ENCODE data around the gene PTPMT1. TPM values are rescaled to one million over a fixed set of nuclear protein-coding genes. Genes with fewer than 3 reads are reported as not detected.
"Not testable (repeated sequence)": the region's sequence is repeated elsewhere in the genome, so short reads cannot be mapped to it uniquely, and the experiment has no call there.

Gene PTPMT1
- total RNA-seq: 57.9 TPM

GRCh38 chr11:47565340-47566148 lies at the start of gene PTPMT1:
Gene PTPMT1, plus strand, starts transcription at chr11:47565599. Its CDS starts 24 bp downstream, at chr11:47565623.
- peaks cover 24% of the 10 kb centered on the region for H3K4me1 ChIP-seq (ENCODE audit: insufficient read depth, low read length)
- H3K27me3 ChIP-seq (ENCODE audit: insufficient read depth, low read length): no peaks in the 10 kb centered on the region
- no peaks in the 10 kb centered on the region for H3K9me3 ChIP-seq (ENCODE audit: low read depth, low read length)
- H3K4me3 ChIP-seq (ENCODE audit: low read length): peak within 1 kb of the TSS; percentile 85

GRCh38 chr11:47516155-47516554 lies 49.2 kb upstream of the PTPMT1 start:
- Histone ChIP-seq H3K4me1 (ENCODE audit: insufficient read depth, low read length) (peaks cover 82% of the 10 kb centered on the region), H3K4me3 (ENCODE audit: low read length) (no peak overlapping the region), H3K27me3 (ENCODE audit: insufficient read depth, low read length) (no peaks in the 10 kb centered on the region)

GRCh38 chr11:47516984-47517853 lies 48.2 kb upstream of the PTPMT1 start:
- H3K4me1 ChIP-seq (ENCODE audit: insufficient read depth, low read length): peaks cover 79% of the 10 kb centered on the region
- H3K9me3 ChIP-seq (ENCODE audit: low read depth, low read length): no peaks in the 10 kb centered on the region
- H3K4me3 ChIP-seq (ENCODE audit: low read length): no peak overlapping the region
- no peaks in the 10 kb centered on the region for H3K27me3 ChIP-seq (ENCODE audit: insufficient read depth, low read length)

More at GRCh38 chr11:47516155-47516554, 49.2 kb upstream of the PTPMT1 start:
- no peaks in the 10 kb centered on the region for H3K9me3 ChIP-seq (ENCODE audit: low read depth, low read length)

- Histone ChIP-seq H3K9me3 (ENCODE audit: low read depth, low read length) (no peaks in the 10 kb centered on the region), H3K4me3 (ENCODE audit: low read length) (no peak overlapping the region), H3K4me1 (ENCODE audit: insufficient read depth, low read length) (peaks cover 79% of the 10 kb centered on the region), H3K27me3 (ENCODE audit: insufficient read depth, low read length) (no peaks in the 10 kb centered on the region)
Measured at GRCh38 chr11:47518212-47518964, 47.0 kb upstream of the PTPMT1 start.

- Histone ChIP-seq H3K9me3 (ENCODE audit: low read depth, low read length) (no peaks in the 10 kb centered on the region), H3K27me3 (ENCODE audit: insufficient read depth, low read length) (no peaks in the 10 kb centered on the region), H3K4me3 (ENCODE audit: low read length) (no peak overlapping the region), H3K4me1 (ENCODE audit: insufficient read depth, low read length) (peaks cover 52% of the 10 kb centered on the region)
Measured at GRCh38 chr11:47523490-47524225, 41.7 kb upstream of the PTPMT1 start.

- Histone ChIP-seq H3K9me3 (ENCODE audit: low read depth, low read length) (no peaks in the 10 kb centered on the region), H3K4me1 (ENCODE audit: insufficient read depth, low read length) (peaks cover 46% of the 10 kb centered on the region), H3K27me3 (ENCODE audit: insufficient read depth, low read length) (no peaks in the 10 kb centered on the region), H3K4me3 (ENCODE audit: low read length) (no peak overlapping the region)
Measured at GRCh38 chr11:47524291-47524874, 41.0 kb upstream of the PTPMT1 start.

- H3K4me3 ChIP-seq (ENCODE audit: low read length); H3K9me3 ChIP-seq (ENCODE audit: low read depth, low read length); H3K27me3 ChIP-seq (ENCODE audit: insufficient read depth, low read length): not testable (repeated sequence)
- peaks cover 40% of the 10 kb centered on the region for H3K4me1 ChIP-seq (ENCODE audit: insufficient read depth, low read length)
Measured at GRCh38 chr11:47526032-47526431, 39.4 kb upstream of the PTPMT1 start.

GRCh38 chr11:47527186-47527585 lies 38.2 kb upstream of the PTPMT1 start:
- Histone ChIP-seq H3K4me3 (ENCODE audit: low read length) (no peak overlapping the region), H3K9me3 (ENCODE audit: low read depth, low read length) (no peaks in the 10 kb centered on the region), H3K4me1 (ENCODE audit: insufficient read depth, low read length) (peaks cover 37% of the 10 kb centered on the region), H3K27me3 (ENCODE audit: insufficient read depth, low read length) (no peaks in the 10 kb centered on the region)

GRCh38 chr11:47529951-47530350 lies 35.4 kb upstream of the PTPMT1 start:
- Histone ChIP-seq H3K9me3 (ENCODE audit: low read depth, low read length) (no peaks in the 10 kb centered on the region), H3K4me3 (ENCODE audit: low read length) (no peak overlapping the region)

GRCh38 chr11:47530721-47531120 lies 34.7 kb upstream of the PTPMT1 start:
- peaks cover 32% of the 10 kb centered on the region for H3K4me1 ChIP-seq (ENCODE audit: insufficient read depth, low read length)
- not testable (repeated sequence) for H3K4me3 ChIP-seq (ENCODE audit: low read length); H3K27me3 ChIP-seq (ENCODE audit: insufficient read depth, low read length); H3K9me3 ChIP-seq (ENCODE audit: low read depth, low read length)

More at GRCh38 chr11:47529951-47530350, 35.4 kb upstream of the PTPMT1 start:
- Histone ChIP-seq H3K27me3 (ENCODE audit: insufficient read depth, low read length) (no peaks in the 10 kb centered on the region), H3K4me1 (ENCODE audit: insufficient read depth, low read length) (peaks cover 37% of the 10 kb centered on the region)

GRCh38 chr11:47531666-47532065 lies 33.7 kb upstream of the PTPMT1 start:
- H3K4me1 ChIP-seq (ENCODE audit: insufficient read depth, low read length): peaks cover 32% of the 10 kb centered on the region
- no peak overlapping the region for H3K4me3 ChIP-seq (ENCODE audit: low read length)
- no peaks in the 10 kb centered on the region for H3K27me3 ChIP-seq (ENCODE audit: insufficient read depth, low read length)
- H3K9me3 ChIP-seq (ENCODE audit: low read depth, low read length): no peaks in the 10 kb centered on the region

GRCh38 chr11:47532597-47533213 lies 32.7 kb upstream of the PTPMT1 start:
- no peak overlapping the region for H3K4me3 ChIP-seq (ENCODE audit: low read length)

GRCh38 chr11:47533690-47534151 lies 31.7 kb upstream of the PTPMT1 start:
- no peaks in the 10 kb centered on the region for H3K9me3 ChIP-seq (ENCODE audit: low read depth, low read length)
- no peak overlapping the region for H3K4me3 ChIP-seq (ENCODE audit: low read length)
- H3K27me3 ChIP-seq (ENCODE audit: insufficient read depth, low read length): no peaks in the 10 kb centered on the region
- peaks cover 41% of the 10 kb centered on the region for H3K4me1 ChIP-seq (ENCODE audit: insufficient read depth, low read length)

More at GRCh38 chr11:47532597-47533213, 32.7 kb upstream of the PTPMT1 start:
- Histone ChIP-seq H3K27me3 (ENCODE audit: insufficient read depth, low read length) (no peaks in the 10 kb centered on the region), H3K4me1 (ENCODE audit: insufficient read depth, low read length) (peaks cover 40% of the 10 kb centered on the region), H3K9me3 (ENCODE audit: low read depth, low read length) (no peaks in the 10 kb centered on the region)

Data from mononuclear cell (primary cell).